Uterine smooth muscle cell (primary cell): ENCODE results near the gene ZNF142. TPM values are rescaled to one million over a fixed set of nuclear protein-coding genes. Genes with fewer than 3 reads are reported as not detected.

ENCODE experiments used
- total RNA-seq: library from RNA; depleted of rRNA; stranded (reverse); fragments of >200 nt; gene quantifications from 2 replicates; pipeline ENCODE4 v1.2.3, GENCODE V29; 2014

Gene ZNF142
- 8.5 and 9.7 TPM in 2 replicates for total RNA-seq

DNA sequence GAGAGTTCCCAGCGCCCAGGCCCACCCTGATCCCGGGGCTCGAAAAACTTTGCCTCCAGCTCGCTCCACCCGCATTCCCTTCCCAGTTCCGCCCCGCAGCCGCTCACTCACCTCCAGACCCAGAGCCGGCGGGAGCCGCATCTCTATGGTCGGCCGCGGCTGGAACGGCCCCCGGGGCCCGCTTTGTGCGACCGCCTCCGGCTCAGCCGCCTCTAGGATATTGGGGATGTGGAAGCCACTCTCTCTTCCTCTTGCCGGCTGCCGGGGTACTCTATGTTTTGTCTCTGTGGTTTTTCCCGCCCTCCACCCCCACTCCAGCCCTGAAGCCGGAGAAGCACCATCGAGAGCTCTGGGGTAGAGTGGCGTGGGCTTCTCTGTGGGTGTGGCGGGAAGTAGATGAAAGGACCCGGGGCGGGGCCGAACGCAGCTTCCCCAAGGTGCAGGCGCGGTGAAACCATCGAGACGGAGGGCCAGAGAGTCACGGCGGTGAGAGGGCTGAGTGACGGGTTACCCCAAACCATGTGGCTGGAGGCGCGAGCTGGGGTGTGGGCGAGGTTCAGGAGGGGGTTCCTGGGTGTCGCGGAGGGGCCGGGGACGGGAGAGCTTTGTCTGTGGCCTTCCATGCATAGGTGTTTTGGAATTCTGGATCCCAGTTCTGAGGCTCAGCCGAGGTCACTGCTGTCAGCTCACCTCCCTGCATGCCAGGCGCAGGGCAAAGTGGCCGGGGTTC lies at the start of gene ZNF142, which contains the start of gene BCS1L:
Gene ZNF142, minus strand, starts transcription at position 366 of the 730 bp plus-strand sequence. CDS start 3,194 bp downstream, outside the sequence.
Gene BCS1L, plus strand, starts transcription at position 426 of the 730 bp plus-strand sequence. CDS start 1,305 bp downstream, outside the sequence.

DNA sequence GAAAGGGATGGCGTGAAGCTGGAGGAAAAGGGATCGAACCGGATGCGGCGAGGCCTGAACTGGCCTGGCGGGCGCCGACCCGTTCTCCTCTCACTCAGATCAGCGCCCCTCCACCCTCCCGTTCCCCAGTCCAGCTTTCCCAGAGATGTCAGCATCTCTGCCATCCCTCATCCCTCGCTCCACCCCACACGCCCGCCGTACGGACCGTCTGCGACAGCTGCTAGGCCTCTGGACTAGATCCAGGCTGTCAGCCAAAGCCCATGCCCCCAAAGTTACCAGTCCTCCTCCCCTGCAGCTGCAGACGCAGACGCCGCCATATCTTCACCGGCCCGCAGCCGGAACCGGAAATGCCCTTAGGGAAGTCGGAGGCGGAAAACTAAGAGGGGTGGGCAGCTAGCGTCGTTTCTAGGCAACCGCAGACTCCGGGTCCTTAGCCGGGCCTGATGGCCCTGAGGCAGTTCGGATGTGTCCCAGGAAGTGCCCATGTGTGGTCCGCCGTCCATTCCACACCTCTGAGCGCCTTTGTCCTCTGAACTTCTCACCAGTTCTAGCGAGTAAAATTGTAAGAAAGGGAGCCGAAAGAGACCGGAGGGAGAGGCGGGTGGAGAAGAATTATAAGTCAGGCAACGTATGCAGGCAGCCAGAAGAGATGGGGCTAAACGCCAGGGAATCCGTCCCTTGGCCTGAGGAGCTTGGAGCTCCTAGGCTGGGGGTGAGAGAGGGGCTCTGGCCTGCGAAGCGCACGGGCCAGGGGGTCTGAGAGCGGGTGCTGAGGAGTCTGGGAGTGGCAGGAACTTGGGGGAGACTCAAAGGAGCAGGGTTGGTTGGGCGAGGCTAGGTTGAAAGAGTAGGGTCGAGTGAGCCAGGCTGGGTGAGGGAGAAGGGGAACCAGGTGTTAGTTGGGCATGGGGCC lies 12.5 kb upstream of the ZNF142 start, which contains the start of the genes RNF25 and STK36:
Gene RNF25, minus strand, starts transcription at position 349 of the 913 bp plus-strand sequence. Its CDS starts 32 bp downstream, at position 317.
Gene STK36, plus strand, starts transcription at position 433 of the 913 bp plus-strand sequence. CDS start 744 bp downstream, outside the sequence.

GRCh38 chr2:218607436-218608115 lies 51.8 kb downstream of the ZNF142 start, which contains the start of gene PLCD4:
PLCD4 (plus strand) TSS chr2:218607899; CDS start chr2:218615740, 7,841 bp downstream.

Other genes starting within 250 kb of the ZNF142 start
- 0.12 TPM in 1 of 2 replicates, not detected in the other for gene VIL1, start 240.5 kb downstream of the ZNF142 start, total RNA-seq
- gene USP37, start 91.3 kb downstream of the ZNF142 start, total RNA-seq, result 10.1 and 11.6 TPM in 2 replicates
- 38.1 and 69.2 TPM in 2 replicates for gene CNOT9, start 90.8 kb downstream of the ZNF142 start, total RNA-seq
- gene PLCD4, start 51.7 kb downstream of the ZNF142 start, total RNA-seq, result 2.1 and 2.6 TPM in 2 replicates
- 36.5 and 49.9 TPM in 2 replicates for gene BCS1L, start 60 bp upstream of the ZNF142 start, total RNA-seq
- 22.5 and 31.2 TPM in 2 replicates for gene RNF25, start 12.4 kb upstream of the ZNF142 start, total RNA-seq
- gene STK36, start 12.5 kb upstream of the ZNF142 start, total RNA-seq, result 24.9 and 37.0 TPM in 2 replicates
- gene TTLL4, start 51.2 kb upstream of the ZNF142 start, total RNA-seq, result 7.1 and 9.0 TPM in 2 replicates
- 12.7 and 25.1 TPM in 2 replicates for gene CYP27A1, start 122.5 kb upstream of the ZNF142 start, total RNA-seq
- gene PRKAG3, start 172.2 kb upstream of the ZNF142 start, total RNA-seq, result not detected in 2 replicates
- gene WNT6, start 200.2 kb upstream of the ZNF142 start, total RNA-seq, result not detected in 2 replicates
- gene WNT10A, start 221.2 kb upstream of the ZNF142 start, total RNA-seq, result not detected in 2 replicates